ENCODE measurements around the gene SLC17A9. TPM values are rescaled to one million over a fixed set of nuclear protein-coding genes. Genes with fewer than 3 reads are reported as not detected.

Gene SLC17A9
- total and polyA plus RNA-seq, 10 of the 15 experiments (the other 5 are each of a cell fraction or from before 2014, with no cell fraction given) = 0.72 to 74.1 (median 29.4) TPM

DNA sequence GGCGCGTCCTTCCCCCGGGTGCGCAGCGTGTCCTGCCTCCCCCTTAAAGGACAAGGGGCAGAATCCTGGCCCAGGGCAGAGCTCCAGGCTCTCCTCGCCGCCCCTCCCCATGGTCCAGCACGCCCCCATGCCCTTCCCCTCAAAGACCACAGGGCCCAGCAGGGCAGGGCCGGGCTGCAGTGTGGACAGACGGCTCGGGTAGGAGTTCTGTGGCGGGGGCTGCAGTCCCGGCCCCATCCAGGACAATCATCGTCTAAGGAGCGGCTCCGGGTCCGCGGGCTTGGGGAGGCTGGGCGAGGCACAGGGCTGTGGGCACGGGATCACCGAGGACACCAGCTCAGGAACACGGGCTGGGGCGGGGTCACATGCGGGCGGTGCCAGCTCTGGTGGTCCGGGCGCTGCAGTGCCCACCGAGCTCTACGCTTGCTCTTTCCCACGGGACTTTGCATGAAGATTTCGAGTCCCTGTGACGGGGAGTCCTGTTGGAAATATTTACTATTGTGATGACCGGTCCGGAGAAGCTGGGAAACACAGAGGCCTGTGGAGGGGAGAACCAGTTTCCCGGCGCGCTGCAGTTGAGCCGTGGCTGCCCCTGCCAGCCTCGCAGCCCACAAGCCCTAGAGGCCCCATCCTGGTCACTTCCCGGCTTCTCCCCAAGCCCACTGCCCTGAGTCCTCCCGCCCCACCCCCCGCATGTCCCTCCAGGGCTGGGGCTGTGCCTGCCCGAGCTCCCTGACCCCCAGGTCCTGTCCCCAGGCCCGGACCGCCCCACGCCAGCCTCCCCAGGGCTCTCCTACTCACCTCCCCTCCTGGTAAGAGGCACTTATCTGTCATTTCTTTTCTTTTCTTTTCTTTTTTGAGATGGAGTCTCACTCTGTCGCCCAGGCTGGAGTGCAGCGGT lies 20.6 kb downstream of the SLC17A9 start:
- no peaks in the 10 kb centered on the region for H4K20me1 ChIP-seq (ENCODE audit: control insufficient read depth, insufficient read depth)
- no peaks in the 10 kb centered on the region for H3K36me3 ChIP-seq (ENCODE audit: control insufficient read depth in 2 of 2, insufficient read depth in 2 of 2, low read length in 1 of 2)
- no peaks in the 10 kb centered on the region for H3K79me2 ChIP-seq (ENCODE audit: control insufficient read depth, insufficient read depth, low read length)
- no peak overlapping the region for H3K9ac ChIP-seq (ENCODE audit: control insufficient read depth, insufficient read depth, low read length)
- TF ChIP-seq EED (IDR thresholded peaks at IDR 0.05; ENCODE audit: low read depth) = no peak
- no peak for TF ChIP-seq MYB (IDR thresholded peaks at IDR 0.05; ENCODE audit: borderline replicate concordance, low read depth, low read length)
- 0 out of 2 replicates have a peak, but pooled peaks have one; percentile 6 for TF ChIP-seq GATAD2B (conservative IDR thresholded peaks at IDR 0.05; ENCODE audit: low read depth)
- TF ChIP-seq, protein P1, sequence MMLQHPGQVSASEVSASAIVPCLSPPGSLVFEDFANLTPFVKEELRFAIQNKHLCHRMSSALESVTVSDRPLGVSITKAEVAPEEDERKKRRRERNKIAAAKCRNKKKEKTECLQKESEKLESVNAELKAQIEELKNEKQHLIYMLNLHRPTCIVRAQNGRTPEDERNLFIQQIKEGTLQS (IDR thresholded peaks at IDR 0.05; ENCODE audit: borderline replicate concordance, extremely low read depth, low read depth, low read length) = no peak
- TF ChIP-seq ZZZ3 (IDR thresholded peaks at IDR 0.05; ENCODE audit: control insufficient read depth, insufficient read length, low read depth) = no peak
- TF ChIP-seq BACH1 (IDR thresholded peaks at IDR 0.05; ENCODE audit: borderline replicate concordance) = no peak
- TF ChIP-seq DPF2 (IDR thresholded peaks at IDR 0.05) = 0 out of 2 replicates have a peak, but pooled peaks have one; percentile 4
- TF ChIP-seq, protein P2, sequence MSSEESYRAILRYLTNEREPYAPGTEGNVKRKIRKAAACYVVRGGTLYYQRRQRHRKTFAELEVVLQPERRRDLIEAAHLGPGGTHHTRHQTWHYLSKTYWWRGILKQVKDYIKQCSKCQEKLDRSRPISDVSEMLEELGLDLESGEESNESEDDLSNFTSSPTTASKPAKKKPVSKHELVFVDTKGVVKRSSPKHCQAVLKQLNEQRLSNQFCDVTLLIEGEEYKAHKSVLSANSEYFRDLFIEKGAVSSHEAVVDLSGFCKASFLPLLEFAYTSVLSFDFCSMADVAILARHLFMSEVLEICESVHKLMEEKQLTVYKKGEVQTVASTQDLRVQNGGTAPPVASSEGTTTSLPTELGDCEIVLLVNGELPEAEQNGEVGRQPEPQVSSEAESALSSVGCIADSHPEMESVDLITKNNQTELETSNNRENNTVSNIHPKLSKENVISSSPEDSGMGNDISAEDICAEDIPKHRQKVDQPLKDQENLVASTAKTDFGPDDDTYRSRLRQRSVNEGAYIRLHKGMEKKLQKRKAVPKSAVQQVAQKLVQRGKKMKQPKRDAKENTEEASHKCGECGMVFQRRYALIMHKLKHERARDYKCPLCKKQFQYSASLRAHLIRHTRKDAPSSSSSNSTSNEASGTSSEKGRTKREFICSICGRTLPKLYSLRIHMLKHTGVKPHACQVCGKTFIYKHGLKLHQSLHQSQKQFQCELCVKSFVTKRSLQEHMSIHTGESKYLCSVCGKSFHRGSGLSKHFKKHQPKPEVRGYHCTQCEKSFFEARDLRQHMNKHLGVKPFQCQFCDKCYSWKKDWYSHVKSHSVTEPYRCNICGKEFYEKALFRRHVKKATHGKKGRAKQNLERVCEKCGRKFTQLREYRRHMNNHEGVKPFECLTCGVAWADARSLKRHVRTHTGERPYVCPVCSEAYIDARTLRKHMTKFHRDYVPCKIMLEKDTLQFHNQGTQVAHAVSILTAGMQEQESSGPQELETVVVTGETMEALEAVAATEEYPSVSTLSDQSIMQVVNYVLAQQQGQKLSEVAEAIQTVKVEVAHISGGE (CRISPR knock-in tag; IDR thresholded peaks at IDR 0.05) = no peak
- TF ChIP-seq ASH2L (IDR thresholded peaks at IDR 0.05; ENCODE audit: borderline replicate concordance, low read depth) = no peak
- TF ChIP-seq STAT3 (IDR thresholded peaks at IDR 0.05; ENCODE audit: low read depth, low read length) = no peak
- TF ChIP-seq, protein P3, sequence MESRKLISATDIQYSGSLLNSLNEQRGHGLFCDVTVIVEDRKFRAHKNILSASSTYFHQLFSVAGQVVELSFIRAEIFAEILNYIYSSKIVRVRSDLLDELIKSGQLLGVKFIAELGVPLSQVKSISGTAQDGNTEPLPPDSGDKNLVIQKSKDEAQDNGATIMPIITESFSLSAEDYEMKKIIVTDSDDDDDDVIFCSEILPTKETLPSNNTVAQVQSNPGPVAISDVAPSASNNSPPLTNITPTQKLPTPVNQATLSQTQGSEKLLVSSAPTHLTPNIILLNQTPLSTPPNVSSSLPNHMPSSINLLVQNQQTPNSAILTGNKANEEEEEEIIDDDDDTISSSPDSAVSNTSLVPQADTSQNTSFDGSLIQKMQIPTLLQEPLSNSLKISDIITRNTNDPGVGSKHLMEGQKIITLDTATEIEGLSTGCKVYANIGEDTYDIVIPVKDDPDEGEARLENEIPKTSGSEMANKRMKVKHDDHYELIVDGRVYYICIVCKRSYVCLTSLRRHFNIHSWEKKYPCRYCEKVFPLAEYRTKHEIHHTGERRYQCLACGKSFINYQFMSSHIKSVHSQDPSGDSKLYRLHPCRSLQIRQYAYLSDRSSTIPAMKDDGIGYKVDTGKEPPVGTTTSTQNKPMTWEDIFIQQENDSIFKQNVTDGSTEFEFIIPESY (IDR thresholded peaks at IDR 0.05) = no peak
- no peak for TF ChIP-seq SREBF1 (IDR thresholded peaks at IDR 0.05; ENCODE audit: low read length)
- TF ChIP-seq MYC (IDR thresholded peaks at IDR 0.05; ENCODE audit: insufficient read depth, insufficient read length, insufficient replicate concordance, low read length, severe bottlenecking) = no peak
- TF ChIP-seq SPI1 (IDR thresholded peaks at IDR 0.05; ENCODE audit: borderline replicate concordance, insufficient read depth, low read depth, low read length) = no peak
- no peak for TF ChIP-seq RAD51 (IDR thresholded peaks at IDR 0.05)
- no peak for TF ChIP-seq SRF (IDR thresholded peaks at IDR 0.05; ENCODE audit: low read depth in 2 of 2, low read length in 2 of 2)
- no peak for TF ChIP-seq ZSCAN29 (IDR thresholded peaks at IDR 0.05)
- ChIA-PET RAD21 (ENCODE audit: unreplicated experiment) (interaction anchor here (0.6 to 1.4 kb wide), 18 partner anchors 8 to 250 kb away, joined by 3 to 16 read pairs (median 4); partner anchors contain the start of genes GID8, SLC17A9, TCFL5 and YTHDF1), POLR2A (interaction anchor here (0.6 to 1.8 kb wide), 5 partner anchors 19 to 71 kb away, joined by 3 to 13 read pairs (median 3); no protein-coding TSS in a partner anchor), SMC1A (ENCODE audit: uncharacterized antibody, unreplicated experiment) (interaction anchor here (0.6 to 1.7 kb wide), 8 partner anchors 19 to 208 kb away, joined by 4 to 15 read pairs (median 6); no protein-coding TSS in a partner anchor), CTCF (interaction anchor here (0.6 to 1.6 kb wide), 18 partner anchors 8 to 241 kb away, joined by 3 to 9 read pairs (median 3); partner anchors contain the start of gene SLC17A9)
- peak overlapping the region; percentile 59 for H3K4me2 ChIP-seq (ENCODE audit: control insufficient read depth, insufficient read depth)
- intact Hi-C loops (cut with micrococcal nuclease; ENCODE audit: unreplicated experiment) (loop anchor here (1.0 to 2.0 kb wide), 2 partner anchors 36 to 204 kb away; no protein-coding TSS in a partner anchor), in situ Hi-C loops (cut with MboI) (no loop called here)
- peak overlapping the region; percentile 34 for H2AFZ ChIP-seq (ENCODE audit: control insufficient read depth, low read depth, low read length)
- no peak overlapping the region for H3K27ac ChIP-seq (ENCODE audit: control insufficient read depth, insufficient read depth)
- no peaks in the 10 kb centered on the region for H3K9me3 ChIP-seq (replicated peaks; ENCODE audit: control insufficient read depth, insufficient read depth, low read length)
- no peak overlapping the region for H3K4me3 ChIP-seq
- no peak for FAIRE-seq
- H3K27me3 ChIP-seq (replicated peaks in 1 of 2; ENCODE audit: control insufficient read depth in 2 of 2, insufficient read depth in 2 of 2, low read length in 1 of 2) = peaks cover 0 to 6% of the 10 kb centered on the region in 2 experiments; a peak in 2 of 4 replicates
- peaks cover 21% of the 10 kb centered on the region for H3K4me1 ChIP-seq (ENCODE audit: control insufficient read depth, insufficient read depth, low read length)
- no TSS peak for BruUV-seq (replicated peaks)
- no peak for DNase-seq (ENCODE audit: low read depth, low spot score)
- no peak for ATAC-seq
- WGBS (ENCODE audit: insufficient coverage, insufficient replicate concordance, low lambda C conversion rate, missing lambda C conversion rate) = 40% methylated on average over 35 of the region's 48 CpGs
